ENCODE measurements around the gene CPSF2. TPM values are rescaled to one million over a fixed set of nuclear protein-coding genes. Genes with fewer than 3 reads are reported as not detected.

Gene CPSF2
- total RNA-seq, 1 experiment from 2014 or later: 80.3 TPM

GRCh38 chr14:92160619-92161018 lies 38.9 kb downstream of the CPSF2 start:
- H3K36me3 Mint-ChIP-seq (ENCODE audit: insufficient read depth, unreplicated experiment): peaks cover 74% of the 10 kb centered on the region
- ChIA-PET POLR2A (no interaction called here), CTCF (no interaction called here)
- Histone ChIP-seq H3K4me3 (ENCODE audit: low read depth, low read length) (no peak overlapping the region), H3K27me3 (replicated peaks; ENCODE audit: control insufficient read depth, insufficient read depth, low read length) (no peaks in the 10 kb centered on the region), H3K36me3 (ENCODE audit: control insufficient read depth, insufficient read depth, low read length) (no peaks in the 10 kb centered on the region; the same call in 1 of the 2 replicates), H3K9me3 (no peaks in the 10 kb centered on the region), H3K4me1 (no peaks in the 10 kb centered on the region)
- no peak overlapping the region for H3K27ac Mint-ChIP-seq (ENCODE audit: unreplicated experiment)
- TF ChIP-seq CTCF (IDR thresholded peaks at IDR 0.05; ENCODE audit: insufficient read depth in 1 of 2, low read depth in 1 of 2, low read length in 1 of 2, severe bottlenecking in 1 of 2, unreplicated experiment in 1 of 2): no peak
- DNase-seq: no peak
- no peak overlapping the region for H3K4me3 Mint-ChIP-seq (ENCODE audit: unreplicated experiment)
- no peaks in the 10 kb centered on the region for H3K27me3 Mint-ChIP-seq (ENCODE audit: insufficient read depth, unreplicated experiment)
- intact Hi-C loops (cut with micrococcal nuclease; ENCODE audit: unreplicated experiment): no loop called here
- H3K4me1 Mint-ChIP-seq (ENCODE audit: low read depth, unreplicated experiment): no peaks in the 10 kb centered on the region
- H3K9me3 Mint-ChIP-seq (ENCODE audit: unreplicated experiment): peaks cover 10% of the 10 kb centered on the region
- BruUV-seq (replicated peaks): no TSS peak

DNA sequence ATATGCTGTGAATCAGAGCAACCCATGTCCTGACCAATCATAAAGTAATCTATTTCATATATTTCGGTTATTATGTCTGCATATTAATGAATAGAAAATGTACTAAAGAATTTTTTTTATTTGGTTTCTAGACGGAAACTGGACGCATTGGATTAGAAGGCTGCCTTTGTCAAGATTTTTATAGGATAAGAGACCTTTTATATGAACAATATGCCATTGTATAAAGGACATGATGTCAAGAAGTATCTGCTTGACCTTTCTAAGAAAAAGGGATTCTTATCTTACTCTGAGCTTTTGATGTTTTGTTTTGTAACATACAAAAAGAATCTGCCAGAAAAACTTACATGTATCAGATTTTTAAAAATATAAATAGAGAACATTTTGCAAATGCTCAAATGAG lies 39.8 kb downstream of the CPSF2 start:
- peaks cover 10% of the 10 kb centered on the region for H3K9me3 Mint-ChIP-seq (ENCODE audit: unreplicated experiment)
- H3K4me3 Mint-ChIP-seq (ENCODE audit: unreplicated experiment): no peak overlapping the region
- peaks cover 71% of the 10 kb centered on the region for H3K36me3 Mint-ChIP-seq (ENCODE audit: insufficient read depth, unreplicated experiment)
- no peaks in the 10 kb centered on the region for H3K27me3 Mint-ChIP-seq (ENCODE audit: insufficient read depth, unreplicated experiment)
- H3K4me1 ChIP-seq: no peaks in the 10 kb centered on the region
- DNase-seq: no peak
- no peaks in the 10 kb centered on the region for H3K4me1 Mint-ChIP-seq (ENCODE audit: low read depth, unreplicated experiment)
- ChIA-PET CTCF (no interaction called here), POLR2A (no interaction called here)
- TSS peak; percentile 50 for BruUV-seq (replicated peaks)
- intact Hi-C loops (cut with micrococcal nuclease; ENCODE audit: unreplicated experiment): no loop called here
- no peaks in the 10 kb centered on the region for H3K27me3 ChIP-seq (replicated peaks; ENCODE audit: control insufficient read depth, insufficient read depth, low read length)
- TF ChIP-seq CTCF (IDR thresholded peaks at IDR 0.05; ENCODE audit: insufficient read depth in 1 of 2, low read depth in 1 of 2, low read length in 1 of 2, severe bottlenecking in 1 of 2, unreplicated experiment in 1 of 2): no peak
- no peak overlapping the region for H3K4me3 ChIP-seq (ENCODE audit: low read depth, low read length)
- H3K36me3 ChIP-seq (ENCODE audit: control insufficient read depth, insufficient read depth, low read length): no peaks in the 10 kb centered on the region; the same call in 1 of the 2 replicates
- no peak overlapping the region for H3K27ac Mint-ChIP-seq (ENCODE audit: unreplicated experiment)
- no peaks in the 10 kb centered on the region for H3K9me3 ChIP-seq

DNA sequence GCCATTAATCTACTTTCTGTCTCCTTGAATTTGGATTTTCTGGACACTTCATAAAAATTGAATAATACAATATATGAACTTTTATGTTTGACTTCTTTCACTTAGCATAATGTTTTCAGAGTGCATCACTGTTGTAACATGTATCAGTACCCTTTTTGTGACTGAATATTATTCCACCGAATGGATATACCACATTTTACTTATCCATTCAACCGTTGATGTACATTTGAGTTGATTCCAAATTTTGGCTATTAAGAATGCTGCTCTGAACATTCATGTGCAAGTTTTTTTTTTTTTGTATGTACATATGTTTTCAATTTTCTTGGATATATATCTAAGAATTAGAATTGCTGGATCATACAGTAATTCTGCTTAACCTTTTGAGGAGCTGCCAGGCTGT lies 43.2 kb downstream of the CPSF2 start:
- Histone ChIP-seq H3K4me3 (ENCODE audit: low read depth, low read length) (no peak overlapping the region), H3K27me3 (replicated peaks; ENCODE audit: control insufficient read depth, insufficient read depth, low read length) (no peaks in the 10 kb centered on the region), H3K36me3 (ENCODE audit: control insufficient read depth, insufficient read depth, low read length) (no peaks in the 10 kb centered on the region; the same call in 1 of the 2 replicates), H3K9me3 (no peaks in the 10 kb centered on the region), H3K4me1 (no peaks in the 10 kb centered on the region)
- no peaks in the 10 kb centered on the region for H3K4me1 Mint-ChIP-seq (ENCODE audit: low read depth, unreplicated experiment)
- CTCF ChIA-PET: no interaction called here
- no peak for TF ChIP-seq CTCF (IDR thresholded peaks at IDR 0.05; ENCODE audit: insufficient read depth in 1 of 2, low read depth in 1 of 2, low read length in 1 of 2, severe bottlenecking in 1 of 2, unreplicated experiment in 1 of 2)
- BruUV-seq (replicated peaks): no TSS peak
- H3K27ac Mint-ChIP-seq (ENCODE audit: unreplicated experiment): no peak overlapping the region
- no peak overlapping the region for H3K4me3 Mint-ChIP-seq (ENCODE audit: unreplicated experiment)
- peaks cover 65% of the 10 kb centered on the region for H3K36me3 Mint-ChIP-seq (ENCODE audit: insufficient read depth, unreplicated experiment)
- POLR2A ChIA-PET: no interaction called here
- DNase-seq: no peak
- intact Hi-C loops (cut with micrococcal nuclease; ENCODE audit: unreplicated experiment): no loop called here
- peaks cover 10% of the 10 kb centered on the region for H3K9me3 Mint-ChIP-seq (ENCODE audit: unreplicated experiment)
- no peaks in the 10 kb centered on the region for H3K27me3 Mint-ChIP-seq (ENCODE audit: insufficient read depth, unreplicated experiment)
